ENCODE results near the gene LRSAM1.

DNA sequence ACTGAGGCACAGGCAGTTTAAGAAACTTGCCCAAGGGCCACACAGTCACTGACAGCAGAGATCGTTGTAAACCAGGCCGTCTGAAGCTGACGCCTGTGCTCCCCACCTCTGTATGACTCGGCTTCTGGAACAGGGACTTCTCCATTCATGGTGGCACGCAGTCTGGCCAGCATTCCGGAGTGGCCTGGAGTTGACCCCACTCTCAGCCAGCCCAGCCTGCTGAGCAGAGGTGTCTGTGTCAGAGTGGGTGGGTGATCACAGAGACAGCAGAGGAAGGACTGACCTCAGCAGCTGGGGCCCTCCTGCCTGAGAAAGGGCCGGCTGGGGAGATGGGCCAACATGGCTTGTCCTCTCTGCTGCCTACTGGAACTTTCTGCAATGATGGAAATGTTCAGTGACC, 12.6 kb downstream of the LRSAM1 start:
- TF ChIP-seq CTCF (IDR thresholded peaks at IDR 0.05) (no peak), EP300 (IDR thresholded peaks at IDR 0.05) (no peak), POLR2AphosphoS5 (IDR thresholded peaks at IDR 0.05) (no peak), POLR2A (IDR thresholded peaks at IDR 0.05) (no peak)
